SK-N-MC (cell line): ENCODE results near the gene CCDC142.

Source experiments
- DNase-seq: peaks from one replicate; pipeline ENCODE4 v3.0.0-alpha.2; 2011; ENCODE audit warnings: low read depth, low spot score
- H3K27ac ChIP-seq: fragments of 200-600 bp; sonication (generic); 2 replicates; pipeline ENCODE4 v1.5.1; 2016; ENCODE audit warnings: mixed run types
- H3K36me3 ChIP-seq: fragments of 200-600 bp; sonication (generic); 2 replicates; pipeline ENCODE4 v1.6.1; 2017; ENCODE audit warnings: antibody characterized with exemption, low read length, mixed read lengths; ENCODE audit not compliant: insufficient read depth
- H3K4me3 ChIP-seq: fragments of 200-600 bp; sonication (generic); 2 replicates; pipeline ENCODE4 v1.5.1; 2016
- H3K9ac ChIP-seq: fragments of 200-600 bp; sonication (generic); 2 replicates; pipeline ENCODE4 v1.8.0; 2017; ENCODE audit warnings: mixed run types, mixed read lengths; ENCODE audit not compliant: insufficient read length
- H3K9me3 ChIP-seq: fragments of 200-600 bp; sonication (generic); 2 replicates; pipeline ENCODE4 v1.6.1; 2017; ENCODE audit warnings: low read depth, mild to moderate bottlenecking, antibody characterized with exemption, low read length, moderate library complexity, mixed read lengths
- EZH2 ChIP-seq: fragments of 200-600 bp; sonication (generic); IDR thresholded peaks from one replicate; pipeline ENCODE4 v1.6.1; 2017; ENCODE audit warnings: antibody characterized with exemption
- FOXP2 ChIP-seq: optimal IDR thresholded peaks from 2 replicates; pipeline ENCODE3; 2011; ENCODE audit warnings: mild to moderate bottlenecking, moderate library complexity; ENCODE audit not compliant: insufficient read depth; ENCODE audit errors: extremely low read length, control extremely low read depth
- POLR2AphosphoS5 ChIP-seq: IDR thresholded peaks from 2 replicates; pipeline ENCODE4 v1.6.1; 2012; ENCODE audit warnings: mild to moderate bottlenecking, low read depth, low read length, borderline replicate concordance

The CCDC142 gene

GRCh38 chr2:74527741-74528140 is 44.9 kb upstream of the CCDC142 start:
- Histone ChIP-seq H3K9me3 (no peaks in the 10 kb centered on the region), H3K9ac (no peak overlapping the region), H3K27ac (no peak overlapping the region)

GRCh38 chr2:74526649-74527230 is 43.9 kb upstream of the CCDC142 start:
- Histone ChIP-seq H3K27ac (no peak overlapping the region), H3K4me3 (no peak overlapping the region), H3K36me3 (peaks cover 37% of the 10 kb centered on the region), H3K9ac (no peak overlapping the region), H3K9me3 (no peaks in the 10 kb centered on the region)
- no peak for DNase-seq
- TF ChIP-seq POLR2AphosphoS5 = no peak

More at GRCh38 chr2:74527741-74528140, 44.9 kb upstream of the CCDC142 start:
- H3K36me3 ChIP-seq = peaks cover 42% of the 10 kb centered on the region
- TF ChIP-seq FOXP2 = no peak
- no peak for TF ChIP-seq EZH2
- no peak for TF ChIP-seq POLR2AphosphoS5
- H3K4me3 ChIP-seq = no peak overlapping the region; the same call in 1 of the 2 replicates
- no peak for DNase-seq

DNA sequence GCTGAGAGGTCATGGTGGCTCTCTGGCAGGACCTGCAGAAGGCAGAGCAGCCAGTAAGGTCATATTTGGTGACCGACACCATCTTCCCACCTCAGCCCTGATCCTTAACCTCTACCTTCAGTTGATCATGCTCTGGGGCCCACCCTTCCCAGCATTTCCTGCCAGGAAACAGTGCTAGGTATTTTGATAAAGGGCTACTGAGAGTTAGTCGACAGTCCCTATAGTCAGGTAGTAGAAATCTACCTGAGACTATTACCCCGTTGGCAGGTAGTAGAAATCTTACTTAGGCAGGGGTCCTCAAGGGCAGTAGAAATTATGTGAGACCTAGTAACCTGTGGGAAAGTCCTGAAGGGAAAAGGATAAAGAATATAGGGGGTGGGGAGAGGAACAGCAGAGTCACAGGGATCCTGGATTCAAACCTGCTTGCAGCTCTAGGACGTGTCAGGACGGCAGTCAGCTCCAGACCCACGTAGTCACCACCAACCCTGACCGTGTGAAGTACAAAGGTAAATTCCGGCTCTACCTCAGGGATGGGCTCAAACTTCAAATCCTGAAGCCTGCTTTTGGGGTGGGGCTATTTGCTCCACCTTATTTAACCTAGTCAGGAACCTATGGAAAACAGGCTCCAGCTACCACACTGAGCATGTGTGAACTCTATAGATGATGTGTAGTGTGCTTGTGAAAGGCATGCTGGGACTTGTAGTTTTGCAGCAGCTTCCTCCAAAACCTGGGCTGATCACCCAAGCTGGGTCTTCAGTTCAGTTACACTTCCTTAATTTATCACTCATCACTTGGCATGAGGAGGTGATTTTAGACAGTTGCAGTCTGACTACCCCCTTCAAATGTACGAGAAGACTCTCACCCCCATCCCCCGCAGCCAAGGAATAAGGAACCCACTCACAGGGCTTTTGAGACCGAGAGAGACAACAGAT is 43.2 kb upstream of the CCDC142 start, which contains the start of gene DQX1:
DQX1 (minus strand) TSS at position 515 of the 932 bp plus-strand sequence; CDS start at position 13, 502 bp downstream.
- TF ChIP-seq FOXP2 = no peak
- no peak for TF ChIP-seq POLR2AphosphoS5
- Histone ChIP-seq H3K4me3 (no peak within 1 kb of the TSS), H3K36me3 (peaks cover 31% of the 10 kb centered on the region), H3K9ac (no peak within 1 kb of the TSS), H3K9me3 (no peaks in the 10 kb centered on the region), H3K27ac (no peak within 1 kb of the TSS)
- no peak for DNase-seq

- H3K9ac ChIP-seq = no peak overlapping the region
- TF ChIP-seq POLR2AphosphoS5 = no peak
- no peak for TF ChIP-seq EZH2
- no peak for TF ChIP-seq FOXP2
- no peaks in the 10 kb centered on the region for H3K9me3 ChIP-seq
- no peak overlapping the region for H3K4me3 ChIP-seq
- H3K36me3 ChIP-seq = peaks cover 31% of the 10 kb centered on the region
- H3K27ac ChIP-seq = no peak overlapping the region
- DNase-seq = no peak
Observed at GRCh38 chr2:74524955-74525716, 42.3 kb upstream of the CCDC142 start.

GRCh38 chr2:74524005-74524404 is 41.2 kb upstream of the CCDC142 start:
- no peak for TF ChIP-seq FOXP2
- TF ChIP-seq POLR2AphosphoS5 = no peak
- TF ChIP-seq EZH2 = no peak
- Histone ChIP-seq H3K27ac (no peak overlapping the region), H3K9ac (no peak overlapping the region), H3K4me3 (no peak overlapping the region), H3K36me3 (peaks cover 31% of the 10 kb centered on the region), H3K9me3 (no peaks in the 10 kb centered on the region)
- no peak for DNase-seq

DNA sequence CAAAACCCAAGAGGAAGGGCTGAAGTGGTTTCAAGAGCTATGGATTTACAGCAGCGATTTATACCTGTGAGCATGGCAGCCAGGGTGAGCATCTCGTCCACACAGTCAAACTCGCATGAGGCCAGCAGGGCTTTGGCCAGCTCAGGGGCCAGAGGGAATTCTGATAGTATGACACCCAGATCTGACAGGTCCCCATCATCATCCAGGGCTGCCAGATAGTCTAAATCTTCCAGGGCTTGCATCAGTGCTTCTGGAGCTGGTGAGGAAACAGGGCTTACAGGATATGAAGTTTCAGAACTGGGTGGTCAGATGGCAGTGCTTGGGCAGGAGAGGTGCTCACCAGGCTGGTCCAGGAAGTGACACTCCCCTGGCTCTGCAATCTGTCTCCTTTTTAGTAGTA is 39.7 kb upstream of the CCDC142 start:
- Histone ChIP-seq H3K9me3 (no peaks in the 10 kb centered on the region), H3K4me3 (no peak overlapping the region), H3K9ac (no peak overlapping the region), H3K27ac (no peak overlapping the region), H3K36me3 (peaks cover 19% of the 10 kb centered on the region)
- TF ChIP-seq FOXP2 (no peak), EZH2 (no peak), POLR2AphosphoS5 (no peak)
- no peak for DNase-seq

GRCh38 chr2:74516650-74517049 is 33.9 kb upstream of the CCDC142 start:
- TF ChIP-seq EZH2 (no peak), FOXP2 (no peak), POLR2AphosphoS5 (no peak)
- Histone ChIP-seq H3K4me3 (no peak overlapping the region), H3K9me3 (no peaks in the 10 kb centered on the region), H3K9ac (no peak overlapping the region), H3K36me3 (no peaks in the 10 kb centered on the region), H3K27ac (no peak overlapping the region)
- no peak for DNase-seq
